Measurements from ENCODE around the gene STOM.

Gene STOM

DNA sequence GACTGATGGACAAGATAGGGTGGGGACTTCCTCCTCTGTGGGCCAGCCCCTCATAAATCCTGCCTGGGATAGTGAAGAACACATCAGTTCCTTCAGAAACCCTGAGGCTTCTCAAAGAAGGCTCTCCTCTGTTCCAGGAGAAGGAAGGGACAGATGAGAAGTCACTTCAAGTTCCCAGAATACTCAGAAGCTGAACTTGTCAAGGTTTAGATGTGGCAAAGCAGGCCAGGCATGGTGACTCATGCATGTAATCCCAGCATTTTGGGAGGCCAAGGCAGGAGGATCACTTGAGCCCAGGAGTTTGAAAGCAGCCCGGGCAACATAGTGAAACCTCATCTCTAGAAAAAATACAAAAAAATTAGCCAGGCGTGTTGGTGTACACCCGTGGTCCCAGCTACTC, 38.5 kb downstream of the STOM start:
- Histone ChIP-seq H3K4me1 (ENCODE audit: insufficient read depth, low read length) (peaks cover under 1% of the 10 kb centered on the region), H3K36me3 (ENCODE audit: insufficient read depth, low read length) (peaks cover 3% of the 10 kb centered on the region), H2AFZ (ENCODE audit: low read depth, low read length) (no peak overlapping the region), H3K9me3 (ENCODE audit: low read length) (no peaks in the 10 kb centered on the region), H3K4me3 (ENCODE audit: low read length) (no peak overlapping the region), H3K27me3 (ENCODE audit: insufficient read depth, low read length) (no peaks in the 10 kb centered on the region)

DNA sequence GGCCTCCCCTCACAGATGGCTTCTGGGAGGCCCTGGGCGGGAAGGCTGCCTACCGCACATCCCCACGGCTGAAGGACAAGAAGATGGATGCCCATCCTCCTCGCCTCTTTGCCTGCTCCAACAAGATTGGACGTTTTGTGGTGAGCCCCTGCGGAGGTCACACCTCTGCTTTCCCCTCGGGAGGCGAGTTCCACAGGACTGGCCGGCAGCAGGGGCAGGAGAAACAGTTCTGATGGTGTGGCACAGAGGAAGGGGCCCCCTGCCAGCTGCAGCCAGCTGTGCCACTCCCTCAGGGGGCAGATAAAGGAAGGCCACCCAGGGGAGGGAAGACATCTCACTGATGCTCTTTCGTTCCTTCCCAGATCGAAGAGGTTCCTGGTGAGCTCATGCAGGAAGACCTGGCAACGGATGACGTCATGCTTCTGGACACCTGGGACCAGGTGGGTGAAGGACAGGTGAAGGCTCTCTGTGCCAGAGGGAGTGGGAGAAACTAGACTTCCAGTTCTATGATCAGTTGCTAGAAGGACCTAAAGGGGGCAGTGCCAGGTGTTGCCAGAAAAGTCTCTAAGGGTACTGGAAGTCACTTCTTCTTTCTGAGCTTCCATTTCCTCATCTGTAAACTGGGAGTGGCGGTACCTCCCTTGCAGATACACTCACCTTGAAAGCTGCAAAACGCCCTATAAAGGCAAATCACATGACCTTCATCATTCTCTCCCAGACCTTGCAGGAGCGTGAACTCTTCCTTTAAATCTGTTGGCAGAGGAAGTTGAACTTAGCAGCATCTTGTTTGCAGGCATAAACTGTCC, 41.0 kb downstream of the STOM start:
- H3K27me3 ChIP-seq (ENCODE audit: insufficient read depth, low read length) = no peaks in the 10 kb centered on the region
- peaks cover 10% of the 10 kb centered on the region for H3K4me1 ChIP-seq (ENCODE audit: insufficient read depth, low read length)
- H3K4me3 ChIP-seq (ENCODE audit: low read length) = no peak overlapping the region
- no peaks in the 10 kb centered on the region for H3K9me3 ChIP-seq (ENCODE audit: low read length)
- peaks cover 3% of the 10 kb centered on the region for H3K36me3 ChIP-seq (ENCODE audit: insufficient read depth, low read length)
- H2AFZ ChIP-seq (ENCODE audit: low read depth, low read length) = no peak overlapping the region

DNA sequence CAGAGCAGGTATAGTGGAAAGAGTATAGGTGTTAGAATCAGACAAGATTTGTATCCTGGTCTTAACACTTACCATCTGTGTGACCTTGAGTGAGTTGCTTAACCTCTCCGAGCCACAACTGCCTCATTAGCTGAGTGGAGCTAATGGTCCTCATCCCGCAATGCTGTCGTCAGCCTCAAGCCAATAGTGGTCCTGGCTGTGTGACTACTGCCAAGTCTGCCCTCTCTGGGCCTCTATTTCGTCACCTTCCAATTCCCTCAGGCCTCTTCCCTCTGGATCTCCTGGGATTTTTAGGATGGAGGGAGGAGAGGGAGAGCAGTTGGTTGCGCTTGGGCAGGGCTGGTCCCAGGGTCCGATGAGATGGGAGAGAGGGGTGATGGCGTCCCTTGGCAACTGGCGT, 41.6 kb downstream of the STOM start:
- no peaks in the 10 kb centered on the region for H3K27me3 ChIP-seq (ENCODE audit: insufficient read depth, low read length)
- H3K4me3 ChIP-seq (ENCODE audit: low read length) = no peak overlapping the region
- peaks cover 3% of the 10 kb centered on the region for H3K36me3 ChIP-seq (ENCODE audit: insufficient read depth, low read length)
- peaks cover 10% of the 10 kb centered on the region for H3K4me1 ChIP-seq (ENCODE audit: insufficient read depth, low read length)
- no peaks in the 10 kb centered on the region for H3K9me3 ChIP-seq (ENCODE audit: low read length)
- H2AFZ ChIP-seq (ENCODE audit: low read depth, low read length) = no peak overlapping the region

DNA sequence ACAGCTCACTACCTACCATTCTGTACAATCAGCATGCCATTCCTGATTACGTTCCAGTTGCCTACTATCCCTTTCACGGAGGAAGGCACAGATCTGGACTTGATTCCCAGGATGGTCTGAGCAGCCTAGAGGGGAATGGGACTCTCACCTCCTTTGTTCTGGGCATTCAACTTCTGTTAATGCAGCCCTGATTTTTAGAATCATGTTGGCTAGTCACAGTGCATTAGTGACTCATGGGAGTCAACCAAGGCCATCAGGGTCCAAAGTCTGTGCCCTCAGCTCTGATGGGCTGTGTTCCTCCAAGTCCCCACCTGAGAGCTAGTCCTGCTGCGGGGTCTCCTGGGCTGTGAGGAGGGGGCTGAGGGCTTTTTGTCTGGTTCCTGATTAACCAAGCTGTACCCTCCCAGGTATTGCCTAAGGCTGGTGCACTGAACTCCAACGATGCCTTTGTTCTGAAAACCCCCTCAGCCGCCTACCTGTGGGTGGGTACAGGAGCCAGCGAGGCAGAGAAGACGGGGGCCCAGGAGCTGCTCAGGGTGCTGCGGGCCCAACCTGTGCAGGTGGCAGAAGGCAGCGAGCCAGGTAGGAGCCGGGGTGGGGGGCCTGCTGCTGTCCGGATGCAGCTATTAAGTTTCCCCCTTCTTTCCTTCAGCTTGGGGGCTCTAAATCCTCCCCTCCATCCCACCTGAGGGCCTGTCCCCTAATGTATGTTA, 43.0 kb downstream of the STOM start:
- H3K4me3 ChIP-seq (ENCODE audit: low read length) = no peak overlapping the region
- H3K4me1 ChIP-seq (ENCODE audit: insufficient read depth, low read length) = peaks cover 10% of the 10 kb centered on the region
- no peaks in the 10 kb centered on the region for H3K9me3 ChIP-seq (ENCODE audit: low read length)
- no peaks in the 10 kb centered on the region for H3K27me3 ChIP-seq (ENCODE audit: insufficient read depth, low read length)
- H3K36me3 ChIP-seq (ENCODE audit: insufficient read depth, low read length) = peaks cover 3% of the 10 kb centered on the region
- no peak overlapping the region for H2AFZ ChIP-seq (ENCODE audit: low read depth, low read length)

DNA sequence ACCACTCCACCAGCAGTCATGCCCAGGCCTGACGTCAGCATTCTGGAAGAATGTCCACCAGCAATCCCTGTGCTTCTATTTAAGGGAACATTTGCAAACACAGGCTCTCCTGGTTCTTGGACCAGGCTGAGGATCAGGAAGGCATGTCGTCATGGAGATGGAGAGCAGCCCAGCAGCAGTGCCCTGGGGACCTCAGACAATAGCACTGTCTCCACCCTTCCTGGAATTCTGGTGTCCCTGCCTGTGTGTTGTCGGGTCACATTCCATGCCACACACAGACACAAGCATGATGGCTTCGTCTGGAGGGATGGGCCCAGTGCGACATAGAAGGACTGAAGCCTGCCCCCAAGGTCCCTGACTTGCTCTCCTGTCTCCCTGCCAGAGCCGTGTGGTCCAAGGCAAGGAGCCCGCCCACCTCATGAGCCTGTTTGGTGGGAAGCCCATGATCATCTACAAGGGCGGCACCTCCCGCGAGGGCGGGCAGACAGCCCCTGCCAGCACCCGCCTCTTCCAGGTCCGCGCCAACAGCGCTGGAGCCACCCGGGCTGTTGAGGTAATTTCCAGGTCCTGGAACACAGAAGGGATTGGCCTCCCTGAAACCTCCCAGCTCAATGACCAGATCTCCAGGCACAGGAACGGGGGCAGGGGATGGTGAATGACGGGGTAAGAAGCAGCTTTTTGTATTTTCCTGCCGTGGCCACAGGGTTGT, 43.8 kb downstream of the STOM start:
- Histone ChIP-seq H3K4me1 (ENCODE audit: insufficient read depth, low read length) (peaks cover 10% of the 10 kb centered on the region), H3K27me3 (ENCODE audit: insufficient read depth, low read length) (no peaks in the 10 kb centered on the region), H2AFZ (ENCODE audit: low read depth, low read length) (no peak overlapping the region), H3K4me3 (ENCODE audit: low read length) (no peak overlapping the region), H3K9me3 (ENCODE audit: low read length) (no peaks in the 10 kb centered on the region), H3K36me3 (ENCODE audit: insufficient read depth, low read length) (peaks cover 3% of the 10 kb centered on the region)

DNA sequence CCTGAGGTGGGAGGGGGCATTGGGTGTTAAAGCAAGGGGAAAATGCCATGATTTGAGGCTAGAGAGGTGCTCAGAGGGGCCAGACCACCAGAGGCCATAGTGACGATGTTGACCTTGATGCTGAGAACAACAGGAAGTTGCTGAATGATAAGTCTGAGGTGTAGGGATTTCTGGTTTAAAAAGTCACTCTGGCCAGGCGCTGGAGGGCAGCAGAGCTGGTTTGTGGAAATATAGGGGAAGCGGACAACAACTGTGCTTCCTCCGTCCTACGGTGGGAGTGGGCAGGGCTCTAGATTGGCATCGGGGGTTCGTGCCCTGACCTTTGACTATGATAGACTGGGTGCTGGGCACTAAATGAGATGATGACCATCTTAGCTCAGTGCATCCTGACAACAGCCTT, 44.7 kb downstream of the STOM start:
- H3K36me3 ChIP-seq (ENCODE audit: insufficient read depth, low read length) = no peaks in the 10 kb centered on the region
- H3K27me3 ChIP-seq (ENCODE audit: insufficient read depth, low read length) = no peaks in the 10 kb centered on the region
- no peak overlapping the region for H3K4me3 ChIP-seq (ENCODE audit: low read length)
- peaks cover 10% of the 10 kb centered on the region for H3K4me1 ChIP-seq (ENCODE audit: insufficient read depth, low read length)
- H3K9me3 ChIP-seq (ENCODE audit: low read length) = no peaks in the 10 kb centered on the region
- no peak overlapping the region for H2AFZ ChIP-seq (ENCODE audit: low read depth, low read length)

DNA sequence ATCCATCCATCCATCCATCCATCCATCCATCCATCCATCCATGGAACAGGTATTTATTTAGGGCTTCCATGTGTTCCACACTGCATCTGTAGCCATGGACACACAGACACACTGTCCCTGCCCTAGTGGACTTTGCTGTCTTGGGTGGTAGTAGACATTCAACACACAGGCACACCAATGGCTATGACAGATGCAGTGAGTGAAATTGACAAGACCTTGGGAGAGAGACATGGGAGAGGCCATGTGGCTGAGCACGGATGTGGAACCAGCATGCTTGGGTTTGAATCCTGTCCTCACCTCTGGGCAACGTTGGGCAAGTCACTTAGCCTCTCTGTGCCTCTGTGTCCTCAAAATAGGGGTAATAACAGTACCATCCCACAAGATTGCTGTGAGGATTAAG, 45.3 kb downstream of the STOM start:
- Histone ChIP-seq H3K4me3 (ENCODE audit: low read length) (no peak overlapping the region), H3K9me3 (ENCODE audit: low read length) (no peaks in the 10 kb centered on the region), H3K36me3 (ENCODE audit: insufficient read depth, low read length) (no peaks in the 10 kb centered on the region), H3K27me3 (ENCODE audit: insufficient read depth, low read length) (no peaks in the 10 kb centered on the region), H2AFZ (ENCODE audit: low read depth, low read length) (no peak overlapping the region), H3K4me1 (ENCODE audit: insufficient read depth, low read length) (peaks cover 10% of the 10 kb centered on the region)

DNA sequence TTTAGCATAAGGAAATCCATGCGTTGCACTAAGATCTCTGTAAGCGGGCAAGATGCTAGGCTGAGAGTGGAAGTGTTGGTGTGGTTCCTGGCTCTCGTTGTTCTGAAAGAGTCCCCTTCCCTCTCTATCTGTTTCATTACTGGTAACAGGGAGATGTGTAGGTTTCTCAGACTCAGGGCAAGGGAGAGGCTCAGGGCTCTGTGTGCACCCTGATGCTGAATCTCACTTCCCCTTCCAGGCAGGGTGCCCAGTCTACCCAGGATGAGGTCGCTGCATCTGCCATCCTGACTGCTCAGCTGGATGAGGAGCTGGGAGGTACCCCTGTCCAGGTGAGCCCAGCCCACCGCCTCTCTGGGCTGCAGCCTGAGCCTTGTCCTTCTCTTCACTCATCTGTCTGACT, 45.7 kb downstream of the STOM start:
- no peaks in the 10 kb centered on the region for H3K36me3 ChIP-seq (ENCODE audit: insufficient read depth, low read length)
- H3K4me3 ChIP-seq (ENCODE audit: low read length) = no peak overlapping the region
- H3K4me1 ChIP-seq (ENCODE audit: insufficient read depth, low read length) = peaks cover 10% of the 10 kb centered on the region
- H3K27me3 ChIP-seq (ENCODE audit: insufficient read depth, low read length) = no peaks in the 10 kb centered on the region
- H3K9me3 ChIP-seq (ENCODE audit: low read length) = no peaks in the 10 kb centered on the region
- H2AFZ ChIP-seq (ENCODE audit: low read depth, low read length) = no peak overlapping the region

DNA sequence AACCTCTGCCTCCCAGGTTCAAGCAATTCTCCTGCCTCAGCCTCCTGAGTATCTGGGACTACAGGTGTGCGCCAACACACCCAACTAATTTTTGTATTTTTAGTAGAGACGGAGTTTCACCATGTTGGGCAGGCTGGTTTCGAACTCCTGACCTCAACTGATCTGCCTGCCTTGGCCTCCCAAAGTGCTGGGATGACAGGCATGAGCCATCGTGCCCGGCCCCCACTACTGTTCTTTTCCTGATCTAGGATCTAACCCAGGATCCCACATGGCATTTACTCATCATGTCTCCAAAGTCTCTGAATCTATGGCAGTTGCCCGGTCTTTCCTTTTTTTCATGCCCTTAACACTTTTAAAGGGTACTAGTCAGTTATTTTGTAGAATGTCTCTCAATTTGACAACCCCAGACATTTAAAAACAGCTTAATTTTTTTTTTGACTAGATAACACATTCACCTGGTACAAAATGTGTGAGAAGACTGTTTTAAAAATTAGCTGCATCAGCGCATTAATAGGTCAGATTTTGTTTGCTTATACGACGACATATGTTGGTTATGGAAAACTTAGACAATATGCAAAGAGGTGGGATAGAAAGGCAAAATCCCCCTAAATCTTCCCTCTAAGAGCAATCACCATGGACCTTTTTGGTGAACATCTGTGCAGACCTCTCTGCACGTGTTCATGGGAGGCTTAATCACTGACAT, 46.5 kb downstream of the STOM start:
- Histone ChIP-seq H3K36me3 (ENCODE audit: insufficient read depth, low read length) (no peaks in the 10 kb centered on the region), H3K9me3 (ENCODE audit: low read length) (no peaks in the 10 kb centered on the region), H3K4me1 (ENCODE audit: insufficient read depth, low read length) (peaks cover 10% of the 10 kb centered on the region), H3K4me3 (ENCODE audit: low read length) (no peak overlapping the region), H3K27me3 (ENCODE audit: insufficient read depth, low read length) (no peaks in the 10 kb centered on the region), H2AFZ (ENCODE audit: low read depth, low read length) (no peak overlapping the region)

DNA sequence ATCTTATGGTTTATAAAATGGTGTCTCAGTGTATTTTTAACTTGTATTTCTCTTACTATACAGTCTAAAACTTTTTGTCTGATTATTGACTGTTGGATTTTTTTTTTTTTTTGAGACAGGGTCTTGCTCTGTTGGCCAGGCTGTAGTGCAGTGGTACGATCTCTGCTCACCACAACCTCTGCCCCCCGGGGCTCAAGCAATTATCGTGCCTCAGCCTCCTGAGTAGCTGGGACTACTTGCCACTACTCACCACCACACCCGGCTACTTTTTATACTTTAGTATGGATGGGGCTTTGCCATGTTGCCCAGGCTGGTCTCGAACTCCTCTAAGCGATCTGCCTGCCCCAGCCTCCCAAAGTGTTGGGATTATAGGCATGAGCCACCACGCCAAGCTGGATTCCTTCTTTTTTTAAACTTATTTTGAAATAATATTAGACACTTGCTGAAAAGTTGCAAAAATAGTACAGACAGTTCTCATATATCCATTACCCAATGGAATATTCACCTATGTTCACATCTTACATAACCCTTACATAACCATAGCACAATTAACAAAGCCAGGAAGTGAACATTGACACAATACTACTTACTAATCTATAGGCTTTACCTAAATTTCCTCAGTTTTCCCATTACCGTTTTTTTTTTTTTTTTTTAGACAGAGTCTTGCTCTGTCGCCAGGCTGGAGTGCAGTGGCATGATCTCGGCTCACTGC, 47.2 kb downstream of the STOM start:
- Histone ChIP-seq H2AFZ (ENCODE audit: low read depth, low read length) (no peak overlapping the region), H3K9me3 (ENCODE audit: low read length) (no peaks in the 10 kb centered on the region), H3K4me3 (ENCODE audit: low read length) (no peak overlapping the region), H3K4me1 (ENCODE audit: insufficient read depth, low read length) (peaks cover 10% of the 10 kb centered on the region), H3K36me3 (ENCODE audit: insufficient read depth, low read length) (no peaks in the 10 kb centered on the region), H3K27me3 (ENCODE audit: insufficient read depth, low read length) (no peaks in the 10 kb centered on the region)

DNA sequence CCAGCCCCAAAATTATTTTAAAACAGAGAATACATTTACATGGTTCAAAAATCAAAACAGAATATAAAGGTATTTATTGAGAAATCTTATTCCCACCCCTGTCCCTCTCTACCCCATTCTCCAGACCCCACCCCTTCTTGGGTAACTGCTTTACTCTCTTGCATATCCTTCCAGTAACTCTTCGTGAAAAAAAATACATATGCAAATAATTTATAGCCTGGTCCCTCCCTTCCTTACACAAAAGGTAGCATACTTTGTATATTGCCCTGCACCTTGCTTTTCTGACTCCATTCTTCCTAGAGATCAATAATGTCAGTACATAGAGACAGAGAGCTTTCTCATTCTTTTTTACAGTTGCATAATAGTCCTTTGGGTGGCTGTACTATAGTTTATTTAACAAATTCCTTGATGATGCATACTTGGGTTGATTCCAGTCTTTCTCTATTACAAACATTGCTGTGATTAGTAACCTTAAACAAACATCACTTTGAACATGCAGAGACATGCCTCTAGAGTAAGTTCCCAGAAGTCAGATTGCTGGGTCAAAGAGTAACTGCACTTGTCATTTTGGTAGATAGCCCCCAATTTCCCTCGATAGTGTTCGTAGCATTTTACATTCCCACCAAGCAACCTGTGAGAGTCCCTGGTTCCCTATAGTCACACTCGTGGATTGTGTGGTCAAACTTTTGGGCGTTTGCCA, 47.9 kb downstream of the STOM start:
- Histone ChIP-seq H3K27me3 (ENCODE audit: insufficient read depth, low read length) (no peaks in the 10 kb centered on the region), H3K9me3 (ENCODE audit: low read length) (no peaks in the 10 kb centered on the region), H2AFZ (ENCODE audit: low read depth, low read length) (no peak overlapping the region), H3K4me3 (ENCODE audit: low read length) (no peak overlapping the region), H3K36me3 (ENCODE audit: insufficient read depth, low read length) (no peaks in the 10 kb centered on the region), H3K4me1 (ENCODE audit: insufficient read depth, low read length) (peaks cover 10% of the 10 kb centered on the region)

DNA sequence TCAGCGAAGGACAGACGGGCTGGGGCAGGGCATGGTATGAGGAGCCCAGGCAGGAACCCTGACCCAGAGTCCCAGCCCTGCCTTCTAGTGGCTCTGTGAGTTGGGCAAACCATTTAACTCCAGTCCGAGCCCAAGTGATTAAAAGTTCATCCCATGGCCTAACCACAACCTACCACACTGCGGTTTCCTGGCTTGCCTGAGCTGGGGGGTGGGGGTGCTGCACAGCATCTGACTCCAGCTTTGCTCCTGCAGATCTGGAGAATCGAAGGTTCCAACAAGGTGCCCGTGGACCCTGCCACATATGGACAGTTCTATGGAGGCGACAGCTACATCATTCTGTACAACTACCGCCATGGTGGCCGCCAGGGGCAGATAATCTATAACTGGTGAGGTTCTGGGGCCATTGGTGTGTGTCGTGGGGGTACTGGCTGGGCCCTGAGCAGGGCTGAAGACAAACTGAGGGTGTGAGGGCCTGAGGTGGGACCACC, 49.0 kb downstream of the STOM start:
- no peaks in the 10 kb centered on the region for H3K9me3 ChIP-seq (ENCODE audit: low read length)
- no peaks in the 10 kb centered on the region for H3K27me3 ChIP-seq (ENCODE audit: insufficient read depth, low read length)
- peaks cover 5% of the 10 kb centered on the region for H3K4me1 ChIP-seq (ENCODE audit: insufficient read depth, low read length)
- no peak overlapping the region for H2AFZ ChIP-seq (ENCODE audit: low read depth, low read length)
- no peak overlapping the region for H3K4me3 ChIP-seq (ENCODE audit: low read length)
- H3K36me3 ChIP-seq (ENCODE audit: insufficient read depth, low read length) = no peaks in the 10 kb centered on the region
